ENCODE results near the gene PGAP6. TPM values are rescaled to one million over a fixed set of nuclear protein-coding genes. Genes with fewer than 3 reads are reported as not detected.

Gene PGAP6
- total and polyA plus RNA-seq, 9 of the 15 experiments (the other 6 are each of a cell fraction or from before 2014, with no cell fraction given): 0.45 to 50.2 (median 39.3) TPM

GRCh38 chr16:345772-346171 is 36.0 kb downstream of the PGAP6 start (continued):
- TF ChIP-seq HSF4 (CRISPR knock-in tag; IDR thresholded peaks at IDR 0.05; ENCODE audit: borderline replicate concordance): no peak
- TF ChIP-seq KAT2B (IDR thresholded peaks at IDR 0.05; ENCODE audit: low read depth, low read length): no peak
- no peak for TF ChIP-seq ZNF609 (CRISPR knock-in tag; IDR thresholded peaks at IDR 0.05; ENCODE audit: borderline replicate concordance)
- TF ChIP-seq NUFIP1 (IDR thresholded peaks at IDR 0.05; ENCODE audit: partially characterized antibody): no peak
- no peak for TF ChIP-seq ZBTB33 (CRISPR knock-in tag; IDR thresholded peaks at IDR 0.05)

Measured in K562 (cell line).